ENCODE data around the gene STEAP4. TPM values are rescaled to one million over a fixed set of nuclear protein-coding genes. Genes with fewer than 3 reads are reported as not detected.

STEAP4 gene
- total RNA-seq, 1 donor from 2014 or later: 0.09 TPM

DNA sequence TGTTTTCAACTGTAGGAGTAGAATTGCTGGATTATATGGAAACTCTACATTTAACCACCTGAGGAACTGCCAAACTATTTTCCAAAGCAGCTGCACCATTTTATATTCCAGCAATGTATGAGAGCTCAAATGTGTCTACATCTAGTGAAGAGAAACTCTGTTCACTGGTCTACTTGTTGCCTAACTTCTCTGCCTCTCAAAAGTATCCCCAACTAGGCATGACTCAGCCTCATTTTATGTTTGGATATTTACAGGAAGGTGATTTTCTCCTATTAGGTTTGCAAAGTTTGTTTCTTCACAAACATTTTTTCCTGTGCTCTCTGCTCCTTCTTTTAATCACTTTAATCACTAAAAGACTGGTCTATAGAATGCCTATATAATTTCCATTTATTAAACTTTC, 49.8 kb downstream of the STEAP4 start:
- POLR2A ChIA-PET: no interaction called here
- Mint-ChIP-seq H3K9me3 (peaks cover 15% of the 10 kb centered on the region), H3K27ac (no peak overlapping the region), H3K4me1 (no peaks in the 10 kb centered on the region), H3K36me3 (ENCODE audit: low read depth) (no peaks in the 10 kb centered on the region), H3K4me3 (no peak overlapping the region), H3K27me3 (peaks cover 9% of the 10 kb centered on the region)
- DNase-seq: no peak
- ATAC-seq (ENCODE audit: low read depth): no peak
- intact Hi-C loops (cut with micrococcal nuclease): no loop called here
- CTCF ChIA-PET: no interaction called here
- TF ChIP-seq, protein P1, sequence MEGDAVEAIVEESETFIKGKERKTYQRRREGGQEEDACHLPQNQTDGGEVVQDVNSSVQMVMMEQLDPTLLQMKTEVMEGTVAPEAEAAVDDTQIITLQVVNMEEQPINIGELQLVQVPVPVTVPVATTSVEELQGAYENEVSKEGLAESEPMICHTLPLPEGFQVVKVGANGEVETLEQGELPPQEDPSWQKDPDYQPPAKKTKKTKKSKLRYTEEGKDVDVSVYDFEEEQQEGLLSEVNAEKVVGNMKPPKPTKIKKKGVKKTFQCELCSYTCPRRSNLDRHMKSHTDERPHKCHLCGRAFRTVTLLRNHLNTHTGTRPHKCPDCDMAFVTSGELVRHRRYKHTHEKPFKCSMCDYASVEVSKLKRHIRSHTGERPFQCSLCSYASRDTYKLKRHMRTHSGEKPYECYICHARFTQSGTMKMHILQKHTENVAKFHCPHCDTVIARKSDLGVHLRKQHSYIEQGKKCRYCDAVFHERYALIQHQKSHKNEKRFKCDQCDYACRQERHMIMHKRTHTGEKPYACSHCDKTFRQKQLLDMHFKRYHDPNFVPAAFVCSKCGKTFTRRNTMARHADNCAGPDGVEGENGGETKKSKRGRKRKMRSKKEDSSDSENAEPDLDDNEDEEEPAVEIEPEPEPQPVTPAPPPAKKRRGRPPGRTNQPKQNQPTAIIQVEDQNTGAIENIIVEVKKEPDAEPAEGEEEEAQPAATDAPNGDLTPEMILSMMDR (IDR thresholded peaks at IDR 0.05): no peak

DNA sequence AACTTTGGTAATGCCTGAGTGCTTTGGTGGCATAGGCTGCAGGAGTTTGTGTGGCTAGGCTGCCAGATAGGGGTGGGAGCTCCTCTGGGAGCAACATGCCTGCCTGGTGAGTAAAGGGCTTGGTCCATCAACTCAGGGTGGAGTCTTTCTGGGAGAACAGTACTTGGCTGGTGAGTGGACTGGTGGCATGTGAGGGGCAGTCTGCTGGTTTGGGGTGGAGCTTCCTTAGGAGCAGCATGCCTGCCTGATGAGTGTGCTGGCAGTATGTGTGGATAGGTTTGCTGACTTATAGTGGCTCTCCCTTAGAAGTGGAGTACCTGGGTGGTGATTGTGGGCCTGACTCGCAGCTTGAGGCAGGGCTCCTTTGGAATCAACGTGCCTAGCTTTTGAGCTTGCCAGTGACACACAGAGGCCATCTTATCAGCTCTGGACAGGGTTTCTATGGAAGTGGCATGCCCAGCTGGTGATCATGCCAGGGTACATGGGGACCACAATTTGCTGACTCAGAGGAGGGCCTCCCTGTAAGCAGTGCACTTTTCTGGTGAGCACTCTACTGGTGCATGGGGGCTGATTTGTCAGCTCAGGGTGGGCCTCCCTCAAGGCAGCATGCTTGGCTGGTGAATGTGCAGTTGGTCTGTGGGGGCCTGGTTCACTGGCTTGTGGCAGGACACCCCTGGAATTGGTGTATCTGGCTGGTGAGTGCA, 51.8 kb downstream of the STEAP4 start:
- ATAC-seq (ENCODE audit: low read depth) (no peak), DNase-seq (no peak)
- H3K27ac Mint-ChIP-seq: no peak overlapping the region
- no peaks in the 10 kb centered on the region for H3K4me1 Mint-ChIP-seq
- TF ChIP-seq, protein P1 (IDR thresholded peaks at IDR 0.05): no peak
- peaks cover 10% of the 10 kb centered on the region for H3K27me3 Mint-ChIP-seq
- ChIA-PET CTCF (no interaction called here), POLR2A (no interaction called here)
- H3K36me3 Mint-ChIP-seq (ENCODE audit: low read depth): no peaks in the 10 kb centered on the region
- intact Hi-C loops (cut with micrococcal nuclease): no loop called here
- H3K4me3 Mint-ChIP-seq: no peak overlapping the region
- peaks cover 15% of the 10 kb centered on the region for H3K9me3 Mint-ChIP-seq

DNA sequence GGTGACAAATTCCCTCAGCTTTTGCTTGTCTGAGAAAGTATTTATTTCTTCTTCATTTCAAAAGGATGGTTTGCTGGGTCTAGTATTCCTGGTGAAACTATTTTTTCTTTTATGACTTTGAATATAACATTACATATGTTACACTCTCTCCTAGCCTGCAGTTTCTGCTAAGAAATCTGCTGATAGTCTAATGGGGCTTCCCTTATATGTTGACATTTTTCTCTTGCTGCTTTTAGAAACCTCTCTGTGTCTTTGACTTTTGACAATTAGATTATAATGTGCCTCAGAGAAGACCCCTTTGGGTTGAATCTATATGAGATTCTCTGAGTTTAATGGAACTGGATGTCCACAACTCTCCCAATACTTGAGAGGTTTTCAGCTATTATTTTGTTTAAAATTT, 53.1 kb downstream of the STEAP4 start:
- Mint-ChIP-seq H3K27ac (no peak overlapping the region), H3K4me1 (no peaks in the 10 kb centered on the region), H3K36me3 (ENCODE audit: low read depth) (no peaks in the 10 kb centered on the region), H3K9me3 (peaks cover 15% of the 10 kb centered on the region), H3K4me3 (no peak overlapping the region), H3K27me3 (peaks cover 12% of the 10 kb centered on the region)
- ChIA-PET CTCF (no interaction called here), POLR2A (no interaction called here)
- intact Hi-C loops (cut with micrococcal nuclease): no loop called here
- ATAC-seq (ENCODE audit: low read depth) (no peak), DNase-seq (no peak)
- TF ChIP-seq, protein P1 (IDR thresholded peaks at IDR 0.05): no peak

DNA sequence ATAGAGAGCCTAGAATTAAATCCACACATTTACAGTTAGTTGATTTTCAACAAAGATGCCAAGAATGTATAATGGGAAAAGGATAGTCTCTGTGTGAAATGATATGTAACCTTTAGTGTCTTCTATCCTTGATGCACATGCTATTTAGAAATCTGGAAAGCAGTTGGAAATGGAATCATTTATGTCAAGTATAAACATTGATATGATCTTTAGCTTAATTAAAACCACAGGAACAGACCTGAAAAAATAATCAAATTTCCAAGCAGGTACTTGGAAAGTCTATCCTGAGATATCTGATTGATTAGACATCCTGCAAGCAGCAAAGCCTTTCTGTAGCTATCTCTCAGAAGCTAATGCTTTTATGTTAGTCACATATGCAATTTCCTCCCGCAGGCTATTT, 62.4 kb downstream of the STEAP4 start:
- TF ChIP-seq, protein P1 (IDR thresholded peaks at IDR 0.05): no peak
- ChIA-PET CTCF (interaction anchor here (1.7 kb wide), 1 partner anchor 114 kb away, joined by 5 read pairs; no protein-coding TSS in a partner anchor), POLR2A (no interaction called here)
- H3K4me1 Mint-ChIP-seq: no peaks in the 10 kb centered on the region
- H3K4me3 Mint-ChIP-seq: no peak overlapping the region
- no peak for ATAC-seq (ENCODE audit: low read depth)
- no peak overlapping the region for H3K27ac Mint-ChIP-seq
- no peak for DNase-seq
- peaks cover 3% of the 10 kb centered on the region for H3K27me3 Mint-ChIP-seq
- H3K36me3 Mint-ChIP-seq (ENCODE audit: low read depth): no peaks in the 10 kb centered on the region
- H3K9me3 Mint-ChIP-seq: no peaks in the 10 kb centered on the region
- intact Hi-C loops (cut with micrococcal nuclease): loop anchor here (2.0 to 5.0 kb wide), 2 partner anchors 115 to 1378 kb away; no protein-coding TSS in a partner anchor

DNA sequence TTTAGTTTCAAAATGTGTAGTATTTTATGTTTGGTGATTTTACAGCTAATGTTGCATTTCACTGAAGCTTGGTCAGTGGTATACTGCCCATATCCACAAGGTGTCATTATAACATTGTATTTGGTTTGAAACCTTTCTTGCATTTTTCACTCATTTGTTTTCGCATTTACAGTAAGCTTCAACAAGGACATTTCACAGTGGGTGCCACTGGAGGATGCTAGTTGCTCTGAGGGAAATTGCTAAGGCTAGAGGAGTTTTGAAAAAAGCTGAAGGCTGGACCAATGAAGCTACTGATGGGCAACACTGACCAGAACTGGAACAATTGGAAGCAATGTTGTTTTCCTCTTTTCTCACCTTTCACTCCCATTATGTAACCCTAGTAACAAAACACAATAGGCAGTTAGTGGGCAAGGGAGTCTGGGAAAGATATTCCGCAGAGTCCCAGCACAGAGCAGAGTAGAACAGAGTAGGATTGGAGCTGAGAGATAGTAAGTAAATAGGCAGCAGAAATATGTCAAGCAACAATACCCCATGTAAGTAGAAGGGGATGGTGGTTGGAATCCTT, 63.3 kb downstream of the STEAP4 start:
- H3K27ac Mint-ChIP-seq: no peak overlapping the region
- H3K36me3 Mint-ChIP-seq (ENCODE audit: low read depth): no peaks in the 10 kb centered on the region
- TF ChIP-seq, protein P1 (IDR thresholded peaks at IDR 0.05): no peak
- H3K27me3 Mint-ChIP-seq: peaks cover 2% of the 10 kb centered on the region
- DNase-seq: no peak
- POLR2A ChIA-PET: no interaction called here
- no peak overlapping the region for H3K4me3 Mint-ChIP-seq
- CTCF ChIA-PET: interaction anchor here (1.7 kb wide), 1 partner anchor 114 kb away, joined by 5 read pairs; no protein-coding TSS in a partner anchor
- H3K4me1 Mint-ChIP-seq: no peaks in the 10 kb centered on the region
- intact Hi-C loops (cut with micrococcal nuclease): loop anchor here (5.0 kb wide), 1 partner anchor 1379 kb away; no protein-coding TSS in a partner anchor
- no peaks in the 10 kb centered on the region for H3K9me3 Mint-ChIP-seq
- ATAC-seq (ENCODE audit: low read depth): no peak

Measured in activated B cell treated with CpG ODN at 0.5 μM for 24 hours (primary cell).